GM19324 (cell line): ENCODE results near the gene NT5DC3.
"Not testable (repeated sequence)": the region's sequence is repeated elsewhere in the genome, so short reads cannot be mapped to it uniquely, and the experiment has no call there.

Experiments
- ATAC-seq: cut with Tn5 transposase; IDR thresholded peaks from one replicate; pipeline ENCODE4 v1.9.1; 2021; ENCODE audit warnings: mild to moderate bottlenecking, moderate library complexity; ENCODE audit not compliant: unreplicated experiment, low FRiP score

NT5DC3 gene

DNA sequence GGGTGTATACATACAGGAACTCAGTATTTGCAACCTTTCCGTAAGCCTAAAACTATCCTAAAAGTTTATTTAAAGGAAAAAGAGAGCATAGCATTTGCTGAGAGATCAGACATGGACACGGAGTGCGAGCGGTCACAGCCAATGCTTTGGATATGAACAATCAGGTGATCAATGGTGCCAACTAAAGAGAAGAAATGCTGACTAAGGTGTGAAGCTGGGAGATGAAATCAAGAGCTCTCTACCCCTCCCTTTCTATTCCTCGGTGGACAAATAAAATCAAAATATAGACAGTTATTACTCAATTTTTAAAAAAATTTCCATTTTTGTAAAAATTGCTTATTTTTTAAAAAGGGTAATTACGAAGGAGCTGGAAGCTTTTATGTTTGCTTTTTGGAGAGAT is 29.2 kb downstream of the NT5DC3 start:
- ATAC-seq = no peak

- ATAC-seq = no peak
These were observed 30.9 kb downstream of the NT5DC3 start for GRCh38 chr12:103810111-103810510.

DNA sequence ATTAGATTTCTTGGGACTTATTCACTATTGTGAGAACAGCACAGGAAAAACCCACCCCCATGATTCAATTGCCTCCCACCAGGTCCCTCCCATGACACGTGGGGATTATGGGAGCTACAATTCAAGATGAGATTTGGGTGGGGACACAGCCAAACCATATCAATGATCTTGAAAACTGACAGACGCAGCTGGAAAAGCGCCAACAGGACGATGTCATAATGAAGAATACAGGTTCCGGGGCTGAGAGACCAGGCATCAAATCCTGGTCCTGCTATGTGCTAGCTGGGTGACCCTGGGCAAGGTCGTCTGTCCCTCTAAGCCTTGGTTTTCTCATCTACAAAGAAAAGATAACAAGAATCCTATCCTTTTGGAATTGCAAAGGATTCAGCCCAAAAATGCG is 31.4 kb downstream of the NT5DC3 start:
- ATAC-seq = not testable (repeated sequence)

- ATAC-seq = no peak
These were observed 31.9 kb downstream of the NT5DC3 start for GRCh38 chr12:103809154-103809553.

DNA sequence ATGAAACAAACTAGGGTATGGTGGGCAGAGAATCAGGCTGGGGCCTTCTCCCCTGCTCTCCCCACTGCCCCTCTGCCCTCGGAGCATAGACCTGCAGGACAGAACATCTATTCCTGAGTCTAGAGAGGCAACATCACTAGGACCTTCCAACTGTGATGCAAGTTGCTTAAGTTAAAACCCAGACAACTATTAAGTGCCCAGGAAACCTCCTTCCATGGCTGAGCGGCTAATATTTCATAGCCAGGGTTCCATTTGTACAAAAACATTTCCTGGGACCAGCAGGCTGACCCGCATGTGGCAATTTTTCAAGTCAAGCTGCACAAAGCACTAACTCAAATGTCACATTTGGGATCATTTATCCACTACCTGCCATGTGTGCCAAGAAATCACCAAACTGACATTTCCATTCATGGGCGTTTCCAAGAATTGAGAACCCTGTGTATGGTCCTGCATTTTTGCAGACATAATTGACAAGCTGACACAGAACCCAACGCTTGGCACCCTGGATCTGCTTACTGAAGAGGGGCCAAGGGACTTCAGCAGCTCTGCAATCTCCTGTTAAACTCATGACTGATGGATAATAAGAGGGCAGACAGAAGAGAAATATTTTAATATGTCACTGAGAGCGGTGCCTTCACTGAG is 32.7 kb downstream of the NT5DC3 start:
- ATAC-seq = no peak

DNA sequence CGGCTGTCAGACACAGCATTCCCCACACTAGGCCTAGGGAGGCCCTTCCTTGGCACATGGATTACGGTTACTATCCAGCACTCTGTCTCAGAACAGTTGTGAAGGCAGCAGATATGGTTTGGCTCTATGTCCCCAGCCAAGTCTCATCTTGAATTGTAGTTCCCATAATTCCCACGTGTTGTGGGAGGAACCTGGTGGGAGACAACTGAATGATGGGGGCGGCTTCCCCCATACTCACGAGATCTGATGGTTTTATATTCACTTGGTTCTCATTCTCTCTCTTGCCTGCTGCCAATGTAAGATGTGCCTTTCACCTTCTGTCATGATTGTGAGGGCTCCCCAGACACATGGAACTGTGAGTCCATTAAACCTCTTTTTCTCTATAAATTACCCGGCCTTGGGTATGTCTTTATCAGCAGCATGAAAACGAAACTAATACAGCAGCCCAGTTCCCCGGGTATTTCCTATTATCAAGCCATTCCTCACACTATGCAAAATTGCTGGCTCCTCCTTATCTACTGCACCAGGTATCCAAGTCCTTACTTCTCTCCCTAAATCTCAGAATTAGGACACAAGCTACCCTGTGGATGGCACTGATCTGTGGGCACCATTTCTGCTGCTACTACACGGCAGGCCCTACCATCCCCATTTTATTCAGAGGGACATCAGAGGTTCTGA is 33.3 kb downstream of the NT5DC3 start:
- no peak for ATAC-seq

- no peak for ATAC-seq
These were observed 34.2 kb downstream of the NT5DC3 start for GRCh38 chr12:103806803-103807202.

DNA sequence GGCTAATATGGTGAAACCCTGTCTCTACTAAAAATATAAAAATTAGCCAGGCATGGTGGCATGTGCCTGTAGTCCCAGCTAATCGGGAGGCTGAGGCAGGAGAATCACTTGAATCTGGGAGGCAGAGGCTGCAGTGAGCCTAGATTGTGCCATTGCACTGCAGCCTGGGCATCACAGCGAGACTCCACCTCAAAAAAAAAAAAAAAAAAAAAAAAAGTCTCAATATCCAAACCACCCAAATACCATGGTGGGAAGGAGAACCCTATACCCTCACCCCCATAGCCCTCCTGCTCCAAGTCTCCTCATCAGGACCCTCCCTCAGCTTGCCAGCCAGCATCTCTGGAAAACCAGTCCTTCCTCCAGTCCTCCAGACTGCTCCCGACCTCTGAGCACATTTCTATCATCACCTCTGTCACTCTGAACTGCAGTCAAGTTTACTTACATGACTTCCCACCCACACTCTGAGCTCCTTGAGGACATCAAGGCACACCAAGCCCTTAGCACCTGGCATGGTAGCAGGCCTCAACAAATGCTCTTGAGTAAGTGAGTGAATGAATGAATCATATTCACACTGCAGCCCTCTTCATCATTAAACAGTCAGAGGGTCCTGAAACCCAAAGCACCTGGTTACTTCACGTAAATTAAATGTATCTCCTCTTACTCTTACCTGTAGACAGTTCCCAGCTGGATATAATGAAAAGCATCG is 35.2 kb downstream of the NT5DC3 start:
- no peak for ATAC-seq

- no peak for ATAC-seq
These were observed 37.2 kb downstream of the NT5DC3 start for GRCh38 chr12:103803847-103804246.

- no peak for ATAC-seq
These were observed 38.5 kb downstream of the NT5DC3 start for GRCh38 chr12:103802586-103802886.

GRCh38 chr12:103801709-103802585 is 39.1 kb downstream of the NT5DC3 start:
- no peak for ATAC-seq

DNA sequence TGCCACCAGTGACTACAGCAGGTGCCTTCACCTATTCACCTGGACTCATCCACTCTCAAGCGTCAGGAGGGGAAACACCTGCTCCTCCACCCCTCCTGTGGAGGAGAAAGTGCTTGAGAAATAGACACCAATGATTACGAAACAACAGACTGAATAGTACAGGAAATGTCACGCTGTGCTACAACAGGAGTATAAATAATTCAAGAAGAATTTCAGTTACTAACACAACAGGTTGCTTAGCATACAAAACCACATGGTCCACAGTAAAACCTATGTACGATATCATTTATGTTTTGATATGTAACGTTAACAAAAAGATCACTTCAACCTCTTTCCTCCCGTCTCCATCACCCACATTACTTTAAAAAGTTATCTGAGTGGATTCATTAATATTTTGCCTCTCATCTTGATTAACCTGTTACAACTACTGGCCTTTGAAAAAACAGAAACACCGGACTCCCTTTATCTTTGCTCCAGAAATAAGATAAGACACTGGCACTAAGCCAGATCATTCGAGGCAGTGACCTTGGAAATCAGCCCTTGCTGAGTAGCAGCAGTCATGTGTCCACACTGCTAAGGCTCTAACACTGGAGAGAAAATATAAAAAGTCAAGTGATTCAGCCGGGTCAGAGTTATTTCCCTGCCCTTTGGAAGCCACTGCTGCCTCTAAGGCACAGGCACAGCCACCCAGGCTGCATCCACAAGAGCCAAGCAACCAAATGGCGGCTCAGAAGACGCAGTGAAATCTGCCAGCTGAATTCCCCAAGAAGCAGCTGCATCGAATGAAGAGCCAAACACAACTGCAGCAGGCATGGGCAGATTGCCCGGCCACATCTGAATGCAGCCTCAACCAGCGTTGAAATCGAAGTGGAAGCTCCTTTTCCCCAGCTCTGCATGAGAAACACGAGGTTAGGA is 40.9 kb downstream of the NT5DC3 start:
- no peak for ATAC-seq

- ATAC-seq = no peak
These were observed 41.6 kb downstream of the NT5DC3 start for GRCh38 chr12:103799504-103799856.

GRCh38 chr12:103798586-103798985 is 42.4 kb downstream of the NT5DC3 start:
- ATAC-seq = no peak

DNA sequence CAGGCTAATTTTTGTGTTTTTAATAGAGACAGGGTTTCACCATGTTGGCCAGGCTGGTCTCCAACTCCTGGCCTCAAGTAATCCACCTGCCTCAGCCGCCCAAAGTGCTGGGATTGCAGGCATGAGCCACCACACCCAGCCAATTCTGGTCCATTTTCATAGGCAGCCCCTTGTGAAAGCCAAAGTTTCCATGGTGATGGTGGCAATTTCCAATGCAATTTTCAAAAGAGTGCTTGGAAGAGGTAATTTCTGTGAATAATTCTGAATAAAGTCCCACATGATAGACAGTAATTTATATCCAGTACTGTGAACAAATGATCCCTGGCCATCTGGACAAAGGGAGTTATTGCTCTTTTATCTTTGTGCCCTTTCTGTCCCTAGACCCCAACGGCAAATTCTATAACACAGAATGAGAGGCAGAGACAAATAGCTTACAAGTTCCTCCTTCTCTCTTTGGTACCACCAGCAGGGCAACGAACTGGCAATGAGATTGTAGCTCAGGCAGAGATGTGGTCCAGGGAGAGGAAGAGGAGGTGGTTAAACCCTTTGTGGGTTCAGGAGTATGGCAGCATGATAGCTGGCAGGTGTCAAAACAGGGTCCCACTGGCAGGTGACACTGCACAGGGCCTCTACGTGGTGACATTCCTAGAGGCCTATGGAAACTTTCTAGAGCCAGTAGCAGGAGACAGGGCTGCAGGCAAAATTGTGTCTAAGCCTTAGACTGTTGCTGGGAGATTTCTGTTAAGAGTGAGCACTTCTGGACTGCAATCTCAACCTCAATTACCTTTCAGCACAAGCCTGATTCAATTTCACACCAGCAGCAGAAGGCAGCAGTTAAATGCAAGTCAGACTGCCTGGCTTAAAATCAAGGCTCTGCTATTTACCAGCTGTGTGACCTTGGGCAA is 46.5 kb downstream of the NT5DC3 start:
- ATAC-seq = no peak

DNA sequence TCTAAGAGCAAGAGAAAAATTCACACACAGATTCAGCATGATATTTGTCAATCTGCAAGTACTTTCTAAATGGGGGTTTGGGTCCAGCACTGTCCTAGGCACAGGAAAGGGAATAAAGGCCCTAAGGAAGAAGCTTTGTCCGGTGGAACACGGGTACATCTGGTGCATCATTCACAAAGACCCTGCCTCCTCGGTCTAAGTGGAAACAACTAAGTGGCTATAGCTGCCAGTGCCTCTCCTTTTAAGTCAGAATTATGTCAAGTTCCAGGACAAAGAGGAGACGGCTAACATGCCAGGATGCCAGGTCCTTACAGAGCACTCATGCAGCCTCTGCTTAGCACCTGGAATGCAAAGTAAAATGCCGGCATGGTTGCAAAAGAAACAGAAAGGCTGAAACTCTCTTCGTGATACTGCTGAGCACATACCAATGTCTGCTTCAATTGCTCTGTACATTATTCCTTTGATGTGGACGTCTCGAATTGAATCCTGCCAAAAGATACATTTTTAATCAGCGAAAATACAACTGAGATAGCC is 47.5 kb downstream of the NT5DC3 start:
- no peak for ATAC-seq

DNA sequence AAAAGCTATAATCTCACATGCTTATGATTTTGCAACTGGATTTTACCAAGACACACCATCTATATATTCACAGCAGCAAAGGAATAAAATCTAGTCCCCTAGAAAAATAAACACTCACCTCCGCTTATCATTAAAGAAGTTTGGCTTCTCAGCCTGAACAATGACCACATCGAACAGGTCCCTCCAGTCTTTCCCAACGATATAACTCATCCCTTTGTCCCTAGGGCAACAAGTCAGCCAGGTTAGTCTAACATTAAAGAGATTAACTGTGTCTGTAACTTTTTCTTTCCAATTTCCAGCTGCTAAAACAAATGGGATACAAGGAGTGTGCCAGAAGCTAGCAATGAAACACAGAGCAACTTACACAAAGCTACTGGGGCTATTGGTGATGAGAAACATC is 48.0 kb downstream of the NT5DC3 start:
- ATAC-seq = no peak

GRCh38 chr12:103791350-103791920 is 49.6 kb downstream of the NT5DC3 start:
- ATAC-seq = no peak
